Fibroblast of lung (primary cell): ENCODE results near the gene PDZK1IP1.

Experiments used
- CTCF ChIP-seq, 2 donors: IDR thresholded peaks in 1 of 2; conservative IDR thresholded peaks in 1 of 2; 1 replicate in 1 of 2; 2 replicates in 1 of 2; pipeline ENCODE4 v1.5.1; 2011 to 2012; ENCODE audit warnings: low read length in 2 of 2, control low read depth in 1 of 2, inconsistent platforms in 1 of 2, low read depth in 1 of 2, mild to moderate bottlenecking in 1 of 2
- EZH2 ChIP-seq: IDR thresholded peaks from 2 replicates; pipeline ENCODE4 v1.5.1; 2012; ENCODE audit warnings: low read length, control low read depth, mild to moderate bottlenecking; ENCODE audit errors: missing control alignments

DNA sequence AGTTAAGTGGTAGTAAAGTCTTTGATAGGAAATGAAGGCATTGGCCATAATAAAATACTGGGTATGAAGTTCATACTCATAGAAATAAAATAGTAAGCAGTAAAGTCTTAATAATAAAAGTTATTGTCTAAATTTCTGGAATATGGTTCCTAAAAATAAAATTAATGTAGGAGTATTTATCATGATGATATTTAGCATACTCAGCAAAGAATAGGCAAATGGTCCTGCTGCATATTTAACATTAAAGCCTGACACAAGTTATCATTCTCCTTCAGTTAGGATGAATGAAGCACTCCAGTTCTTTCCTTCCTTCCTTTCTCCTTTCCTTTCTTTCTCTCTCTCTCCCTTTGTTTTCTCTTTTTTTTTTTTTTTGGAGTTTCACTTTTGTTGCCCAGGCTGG lies 25.3 kb downstream of the PDZK1IP1 start:
- TF ChIP-seq CTCF (conservative IDR thresholded peaks at IDR 0.05 in 1 of 2, IDR thresholded peaks at IDR 0.05 in 1 of 2; ENCODE audit: low read depth in 1 of 2, low read length in 2 of 2) = no peak
- TF ChIP-seq EZH2 = no peak
